ENCODE results near the gene RILP.
"Not testable (repeated sequence)": the region's sequence is repeated elsewhere in the genome, so short reads cannot be mapped to it uniquely, and the experiment has no call there.

Gene RILP

GRCh38 chr17:1673041-1673785 is 23.5 kb upstream of the RILP start:
- DNase-seq: no peak
- Histone ChIP-seq H2AFZ (ENCODE audit: low read length) (no peak overlapping the region), H3K4me2 (ENCODE audit: low read depth, low read length) (no peak overlapping the region), H3K27me3 (replicated peaks; ENCODE audit: insufficient read depth, low read length) (no peaks in the 10 kb centered on the region), H4K20me1 (ENCODE audit: insufficient read depth, low read length) (peaks cover 3% of the 10 kb centered on the region; the same call in 1 of the 2 replicates), H3K36me3 (replicated peaks; ENCODE audit: insufficient read depth, low read length) (peaks cover 34% of the 10 kb centered on the region), H3K4me1 (ENCODE audit: low read length) (no peaks in the 10 kb centered on the region), H3K79me2 (ENCODE audit: low read length) (peaks cover 46% of the 10 kb centered on the region), H3K27ac (ENCODE audit: low read length) (no peak overlapping the region), H3K4me3 (ENCODE audit: low read length) (no peak overlapping the region), H3K9ac (ENCODE audit: low read length) (no peak overlapping the region), H3K9me3 (replicated peaks; ENCODE audit: insufficient read depth, low read length) (no peaks in the 10 kb centered on the region), H3F3A (ENCODE audit: insufficient read depth, low read length) (peaks cover 10% of the 10 kb centered on the region; the same call in 1 of the 2 replicates), H3K9me2 (replicated peaks; ENCODE audit: insufficient read depth, low read length) (no peaks in the 10 kb centered on the region)
- TF ChIP-seq CTCF (IDR thresholded peaks at IDR 0.05; ENCODE audit: low read length) (no peak), EZH2phosphoT487 (IDR thresholded peaks at IDR 0.05; ENCODE audit: low read length) (no peak), EZH2 (optimal IDR thresholded peaks at IDR 0.05; ENCODE audit: low read depth, low read length) (no peak)

GRCh38 chr17:1663934-1664333 is 14.3 kb upstream of the RILP start:
- not testable (repeated sequence) for H3K4me1 ChIP-seq (ENCODE audit: low read length); H2AFZ ChIP-seq (ENCODE audit: low read length); H4K20me1 ChIP-seq (ENCODE audit: insufficient read depth, low read length); H3K9ac ChIP-seq (ENCODE audit: low read length); H3K4me3 ChIP-seq (ENCODE audit: low read length); H3K27ac ChIP-seq (ENCODE audit: low read length); H3K9me3 ChIP-seq (replicated peaks; ENCODE audit: insufficient read depth, low read length); H3K9me2 ChIP-seq (replicated peaks; ENCODE audit: insufficient read depth, low read length); H3F3A ChIP-seq (ENCODE audit: insufficient read depth, low read length); DNase-seq; H3K4me2 ChIP-seq (ENCODE audit: low read depth, low read length); H3K27me3 ChIP-seq (replicated peaks; ENCODE audit: insufficient read depth, low read length)
- Histone ChIP-seq H3K79me2 (ENCODE audit: low read length) (peaks cover 35% of the 10 kb centered on the region), H3K36me3 (replicated peaks; ENCODE audit: insufficient read depth, low read length) (peaks cover 21% of the 10 kb centered on the region)

GRCh38 chr17:1661045-1661444 is 11.4 kb upstream of the RILP start:
- Histone ChIP-seq H3K36me3 (replicated peaks; ENCODE audit: insufficient read depth, low read length) (peaks cover 24% of the 10 kb centered on the region), H3K27ac (ENCODE audit: low read length) (no peak overlapping the region), H3K4me3 (ENCODE audit: low read length) (no peak overlapping the region), H4K20me1 (ENCODE audit: insufficient read depth, low read length) (no peaks in the 10 kb centered on the region), H3K9ac (ENCODE audit: low read length) (no peak overlapping the region), H3K27me3 (replicated peaks; ENCODE audit: insufficient read depth, low read length) (no peaks in the 10 kb centered on the region), H3K9me2 (replicated peaks; ENCODE audit: insufficient read depth, low read length) (no peaks in the 10 kb centered on the region), H3K79me2 (ENCODE audit: low read length) (peaks cover 28% of the 10 kb centered on the region), H3F3A (ENCODE audit: insufficient read depth, low read length) (no peaks in the 10 kb centered on the region), H2AFZ (ENCODE audit: low read length) (no peak overlapping the region), H3K9me3 (replicated peaks; ENCODE audit: insufficient read depth, low read length) (no peaks in the 10 kb centered on the region), H3K4me1 (ENCODE audit: low read length) (no peaks in the 10 kb centered on the region), H3K4me2 (ENCODE audit: low read depth, low read length) (no peak overlapping the region)
- TF ChIP-seq CTCF (IDR thresholded peaks at IDR 0.05; ENCODE audit: low read length): no peak
- TF ChIP-seq EZH2 (optimal IDR thresholded peaks at IDR 0.05; ENCODE audit: low read depth, low read length): no peak
- no peak for TF ChIP-seq EZH2phosphoT487 (IDR thresholded peaks at IDR 0.05; ENCODE audit: low read length)
- no peak for DNase-seq

GRCh38 chr17:1658100-1658499 is 8.4 kb upstream of the RILP start:
- Histone ChIP-seq H3K4me1 (ENCODE audit: low read length) (no peaks in the 10 kb centered on the region), H3F3A (ENCODE audit: insufficient read depth, low read length) (no peaks in the 10 kb centered on the region), H3K27me3 (replicated peaks; ENCODE audit: insufficient read depth, low read length) (no peaks in the 10 kb centered on the region), H2AFZ (ENCODE audit: low read length) (no peak overlapping the region), H3K9me3 (replicated peaks; ENCODE audit: insufficient read depth, low read length) (no peaks in the 10 kb centered on the region), H3K36me3 (replicated peaks; ENCODE audit: insufficient read depth, low read length) (peaks cover 27% of the 10 kb centered on the region), H3K79me2 (ENCODE audit: low read length) (peaks cover 17% of the 10 kb centered on the region), H3K4me2 (ENCODE audit: low read depth, low read length) (no peak overlapping the region), H3K4me3 (ENCODE audit: low read length) (no peak overlapping the region), H4K20me1 (ENCODE audit: insufficient read depth, low read length) (no peaks in the 10 kb centered on the region), H3K27ac (ENCODE audit: low read length) (no peak overlapping the region), H3K9ac (ENCODE audit: low read length) (no peak overlapping the region), H3K9me2 (replicated peaks; ENCODE audit: insufficient read depth, low read length) (no peaks in the 10 kb centered on the region)
- TF ChIP-seq EZH2 (optimal IDR thresholded peaks at IDR 0.05; ENCODE audit: low read depth, low read length) (no peak), EZH2phosphoT487 (IDR thresholded peaks at IDR 0.05; ENCODE audit: low read length) (no peak), CTCF (IDR thresholded peaks at IDR 0.05; ENCODE audit: low read length) (no peak)
- no peak for DNase-seq

Measured in MM.1S (cell line).